ELF-1 (cell line): Measurements from ENCODE around the gene MYO16.
"Not testable (repeated sequence)": the region's sequence is repeated elsewhere in the genome, so short reads cannot be mapped to it uniquely, and the experiment has no call there.

ENCODE experiments used
- DNase-seq: peaks from one replicate; pipeline ENCODE4 v3.0.0-alpha.2; 2016; ENCODE audit warnings: low read depth, low spot score

Gene MYO16

GRCh38 chr13:108889324-108889984, 260.0 kb downstream of the MYO16 start:
- no peak for DNase-seq

- no peak for DNase-seq
Measured at GRCh38 chr13:108895220-108895704, 265.9 kb downstream of the MYO16 start.

GRCh38 chr13:108897955-108898354, 268.5 kb downstream of the MYO16 start:
- no peak for DNase-seq

- no peak for DNase-seq
Measured at GRCh38 chr13:108902405-108903155, 273.2 kb downstream of the MYO16 start.

GRCh38 chr13:108903613-108904012, 274.2 kb downstream of the MYO16 start:
- no peak for DNase-seq

GRCh38 chr13:108911807-108912206, 282.4 kb downstream of the MYO16 start:
- DNase-seq: no peak

GRCh38 chr13:108913731-108914130, 284.3 kb downstream of the MYO16 start:
- DNase-seq: not testable (repeated sequence)

- no peak for DNase-seq
Measured at GRCh38 chr13:108915095-108915633, 285.8 kb downstream of the MYO16 start.

GRCh38 chr13:108915634-108916512, 286.5 kb downstream of the MYO16 start:
- DNase-seq: peak; percentile 51

GRCh38 chr13:108917581-108917980, 288.2 kb downstream of the MYO16 start:
- DNase-seq: no peak

GRCh38 chr13:108919036-108919907, 289.9 kb downstream of the MYO16 start:
- DNase-seq: no peak

GRCh38 chr13:108920137-108920536, 290.7 kb downstream of the MYO16 start:
- no peak for DNase-seq

GRCh38 chr13:108921238-108921637, 291.8 kb downstream of the MYO16 start:
- no peak for DNase-seq

GRCh38 chr13:108922108-108922507, 292.7 kb downstream of the MYO16 start:
- DNase-seq: no peak

GRCh38 chr13:108923386-108924047, 294.1 kb downstream of the MYO16 start:
- DNase-seq: no peak

GRCh38 chr13:108924134-108924533, 294.7 kb downstream of the MYO16 start:
- DNase-seq: no peak

GRCh38 chr13:108924541-108924940, 295.1 kb downstream of the MYO16 start:
- no peak for DNase-seq

GRCh38 chr13:108925070-108925469, 295.7 kb downstream of the MYO16 start:
- no peak for DNase-seq

GRCh38 chr13:108926862-108927261, 297.5 kb downstream of the MYO16 start:
- DNase-seq: no peak

GRCh38 chr13:108927615-108928014, 298.2 kb downstream of the MYO16 start:
- DNase-seq: no peak
